ENCODE results near the gene ENDOU. TPM values are rescaled to one million over a fixed set of nuclear protein-coding genes. Genes with fewer than 3 reads are reported as not detected.

The ENDOU gene
- total RNA-seq, 1 donor from 2014 or later = 21.4 TPM

DNA sequence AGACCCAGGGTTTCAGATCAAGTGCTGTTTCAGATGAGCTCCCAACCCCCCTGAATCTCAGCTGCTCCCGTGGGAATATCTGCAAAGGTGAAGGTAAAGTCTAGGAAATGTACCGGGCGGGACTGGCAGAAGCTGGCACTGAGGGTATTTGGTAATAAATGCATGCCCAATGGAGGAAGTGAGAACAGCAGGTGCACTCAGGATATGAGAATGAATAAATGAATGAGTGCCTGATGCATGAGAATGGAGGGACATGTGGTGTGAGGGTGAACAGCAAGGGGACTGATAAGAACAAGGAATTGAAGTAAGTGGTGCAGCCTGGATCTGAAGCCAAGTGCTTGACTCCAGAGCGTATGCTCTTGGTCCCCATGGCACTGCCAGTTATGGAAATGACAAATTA, 21.8 kb upstream of the ENDOU start:
- H3K4me3 ChIP-seq = no peak overlapping the region
- H3K27ac ChIP-seq = no peak overlapping the region
- peaks cover 0 to 8% of the 10 kb centered on the region in 2 donors for H3K36me3 ChIP-seq
- no peak for TF ChIP-seq CTCF (IDR thresholded peaks at IDR 0.05)
- no peak for TF ChIP-seq POLR2AphosphoS5 (IDR thresholded peaks at IDR 0.05; ENCODE audit: insufficient read depth in 1 of 2, low read depth in 1 of 2)
- no peak for TF ChIP-seq POLR2A (IDR thresholded peaks at IDR 0.05)
- H3K4me1 ChIP-seq = peaks cover 10% of the 10 kb centered on the region
- intact Hi-C loops (cut with DNase I) = no loop called here
- DNase-seq (ENCODE audit: extremely low spot score in 2 of 2) = no peak
- no peaks in the 10 kb centered on the region for H3K27me3 ChIP-seq
- H3K9me3 ChIP-seq = no peaks in the 10 kb centered on the region

- H3K9me3 ChIP-seq = no peaks in the 10 kb centered on the region
- H3K27me3 ChIP-seq = no peaks in the 10 kb centered on the region
- intact Hi-C loops (cut with DNase I) = no loop called here
- TF ChIP-seq POLR2A (IDR thresholded peaks at IDR 0.05) (no peak), POLR2AphosphoS5 (IDR thresholded peaks at IDR 0.05; ENCODE audit: insufficient read depth in 1 of 2, low read depth in 1 of 2) (no peak), CTCF (IDR thresholded peaks at IDR 0.05) (no peak)
- peaks cover 0 to 8% of the 10 kb centered on the region in 2 donors for H3K36me3 ChIP-seq
- H3K4me1 ChIP-seq = peaks cover 5% of the 10 kb centered on the region
- no peak overlapping the region for H3K4me3 ChIP-seq
- no peak overlapping the region for H3K27ac ChIP-seq
- no peak for DNase-seq (ENCODE audit: extremely low spot score in 2 of 2)
These were observed 21.2 kb upstream of the ENDOU start for GRCh38 chr12:47746523-47746922.

DNA sequence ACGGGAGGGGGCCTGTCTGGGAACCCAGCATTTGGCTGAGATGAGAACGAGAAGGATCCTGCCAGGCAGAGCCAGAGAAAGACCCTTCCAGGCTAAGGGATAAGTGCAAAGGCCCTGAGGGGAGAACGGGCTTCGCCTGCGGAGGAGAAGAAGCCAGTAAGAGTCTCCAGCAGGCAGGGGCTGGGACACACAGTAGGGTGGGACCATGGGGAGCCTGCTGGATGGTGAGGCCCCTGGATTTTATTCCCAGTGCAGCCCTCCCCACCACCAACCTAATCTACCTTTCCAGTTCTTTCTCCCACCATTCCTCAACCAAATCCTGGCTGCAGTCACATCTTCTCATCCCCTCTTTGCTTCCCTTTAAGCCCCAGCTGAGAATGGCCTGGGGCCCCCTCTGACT, 20.8 kb upstream of the ENDOU start:
- H3K27ac ChIP-seq = no peak overlapping the region
- no peak for TF ChIP-seq POLR2AphosphoS5 (IDR thresholded peaks at IDR 0.05; ENCODE audit: insufficient read depth in 1 of 2, low read depth in 1 of 2)
- TF ChIP-seq POLR2A (IDR thresholded peaks at IDR 0.05) = no peak
- no peak for TF ChIP-seq CTCF (IDR thresholded peaks at IDR 0.05)
- intact Hi-C loops (cut with DNase I) = no loop called here
- H3K27me3 ChIP-seq = no peaks in the 10 kb centered on the region
- H3K9me3 ChIP-seq = no peaks in the 10 kb centered on the region
- H3K4me3 ChIP-seq = no peak overlapping the region
- DNase-seq (ENCODE audit: extremely low spot score in 2 of 2) = no peak
- peaks cover 0 to 5% of the 10 kb centered on the region in 2 donors for H3K36me3 ChIP-seq
- H3K4me1 ChIP-seq = peaks cover 6% of the 10 kb centered on the region

GRCh38 chr12:47745485-47746041, 20.3 kb upstream of the ENDOU start:
- intact Hi-C loops (cut with DNase I) = no loop called here
- no peaks in the 10 kb centered on the region for H3K9me3 ChIP-seq
- DNase-seq (ENCODE audit: extremely low spot score in 2 of 2) = no peak

More at GRCh38 chr12:47745485-47746041, 20.3 kb upstream of the ENDOU start:
- peaks cover 11% of the 10 kb centered on the region for H3K4me1 ChIP-seq
- H3K27me3 ChIP-seq = no peaks in the 10 kb centered on the region
- H3K27ac ChIP-seq = no peak overlapping the region
- TF ChIP-seq POLR2A (IDR thresholded peaks at IDR 0.05) = no peak
- no peak for TF ChIP-seq POLR2AphosphoS5 (IDR thresholded peaks at IDR 0.05; ENCODE audit: insufficient read depth in 1 of 2, low read depth in 1 of 2)
- TF ChIP-seq CTCF (IDR thresholded peaks at IDR 0.05) = no peak
- H3K36me3 ChIP-seq = no peaks in the 10 kb centered on the region
- no peak overlapping the region for H3K4me3 ChIP-seq

Data from vagina (tissue), 2 donors.